H9 (cell line): ENCODE data around the gene GPR143. TPM values are rescaled to one million over a fixed set of nuclear protein-coding genes. Genes with fewer than 3 reads are reported as not detected.

Source experiments
- DNase-seq: peaks from one replicate; pipeline ENCODE4 v3.0.0-alpha.2; 2017
- H2AFZ ChIP-seq: one replicate; pipeline ENCODE4 v1.6.1; 2013; ENCODE audit warnings: mild to moderate bottlenecking, low read length, control low read depth, moderate library complexity
- H2AK5ac ChIP-seq: 2 replicates; pipeline ENCODE4 v1.6.1; 2013; ENCODE audit warnings: low read length, control low read depth, mixed read lengths; ENCODE audit not compliant: insufficient read length
- H2BK120ac ChIP-seq: one replicate; pipeline ENCODE4 v1.6.1; 2013; ENCODE audit warnings: low read depth, mild to moderate bottlenecking, low read length, control low read depth, inconsistent platforms; ENCODE audit not compliant: poor library complexity, severe bottlenecking
- H2BK12ac ChIP-seq: 2 replicates; pipeline ENCODE4 v1.6.1; 2013; ENCODE audit warnings: low read length, control low read depth, mixed read lengths, low read depth; ENCODE audit not compliant: insufficient read length
- H2BK15ac ChIP-seq: 2 replicates; pipeline ENCODE4 v1.6.1; 2013; ENCODE audit warnings: low read depth, low read length, control low read depth
- H2BK20ac ChIP-seq: one replicate; pipeline ENCODE4 v1.6.1; 2013; ENCODE audit warnings: low read depth, mild to moderate bottlenecking, low read length, control low read depth, inconsistent platforms; ENCODE audit not compliant: poor library complexity, severe bottlenecking
- H2BK5ac ChIP-seq: 2 replicates; pipeline ENCODE4 v1.6.1; 2013; ENCODE audit warnings: low read length, control low read depth, mixed read lengths; ENCODE audit not compliant: insufficient read length
- H3K14ac ChIP-seq: 2 replicates; pipeline ENCODE4 v1.6.1; 2013; ENCODE audit warnings: low read length, control low read depth; ENCODE audit not compliant: insufficient read depth
- H3K18ac ChIP-seq: 2 replicates; pipeline ENCODE4 v1.6.1; 2013; ENCODE audit warnings: low read depth, mild to moderate bottlenecking, mixed read lengths, low read length, control low read depth; ENCODE audit not compliant: insufficient read length
- H3K23ac ChIP-seq: 2 replicates; pipeline ENCODE4 v1.6.1; 2013; ENCODE audit warnings: low read length, control low read depth, mixed read lengths, low read depth; ENCODE audit not compliant: insufficient read length
- H3K23me2 ChIP-seq: 2 replicates; pipeline ENCODE4 v1.6.1; 2013; ENCODE audit warnings: low read depth, mild to moderate bottlenecking, mixed read lengths, low read length, control low read depth; ENCODE audit not compliant: insufficient read length, poor library complexity, severe bottlenecking
- H3K27ac ChIP-seq: 2 replicates; pipeline ENCODE4 v1.5.1; 2013; ENCODE audit warnings: low read length, control low read depth, mixed read lengths, low read depth; ENCODE audit not compliant: insufficient read length
- H3K27me3 ChIP-seq: 2 replicates; pipeline ENCODE4 v1.6.1; 2013; ENCODE audit warnings: low read length, control low read depth, inconsistent platforms; ENCODE audit not compliant: insufficient read depth
- H3K4ac ChIP-seq: 2 replicates; pipeline ENCODE4 v1.6.1; 2013; ENCODE audit warnings: low read depth, mild to moderate bottlenecking, control low read depth, inconsistent platforms, low read length, moderate library complexity
- H3K4me1 ChIP-seq: 2 replicates; pipeline ENCODE4 v1.6.1; 2013; ENCODE audit warnings: low read length, control low read depth, inconsistent platforms; ENCODE audit not compliant: insufficient read depth
- H3K4me2 ChIP-seq: 2 replicates; pipeline ENCODE4 v1.6.1; 2013; ENCODE audit warnings: low read length, control low read depth, mixed read lengths; ENCODE audit not compliant: insufficient read length, insufficient read depth
- H3K56ac ChIP-seq: 2 replicates; pipeline ENCODE4 v1.6.1; 2013; ENCODE audit warnings: low read depth, mild to moderate bottlenecking, mixed read lengths, low read length, control low read depth; ENCODE audit not compliant: insufficient read length
- H3K79me1 ChIP-seq: 2 replicates; pipeline ENCODE4 v1.6.1; 2013; ENCODE audit warnings: low read depth, mild to moderate bottlenecking, moderate library complexity, low read length, control low read depth, inconsistent platforms; ENCODE audit not compliant: insufficient read depth, poor library complexity, severe bottlenecking
- H3K79me2 ChIP-seq: 2 replicates; pipeline ENCODE4 v1.6.1; 2013; ENCODE audit warnings: low read length, control low read depth, inconsistent platforms; ENCODE audit not compliant: insufficient read depth
- H3K9ac ChIP-seq: 2 replicates; pipeline ENCODE4 v1.6.1; 2013; ENCODE audit warnings: low read length, control low read depth, mixed read lengths; ENCODE audit not compliant: insufficient read length; ENCODE audit errors: extremely low read depth
- H3K9me3 ChIP-seq: one replicate; pipeline ENCODE4 v1.6.1; 2013; ENCODE audit warnings: low read depth, low read length, inconsistent platforms; ENCODE audit not compliant: control insufficient read depth
- H3T11ph ChIP-seq: one replicate; pipeline ENCODE4 v1.6.1; 2013; ENCODE audit warnings: mild to moderate bottlenecking, low read length, control low read depth, inconsistent platforms
- H4K20me1 ChIP-seq: one replicate; pipeline ENCODE4 v1.6.1; 2013; ENCODE audit not compliant: control insufficient read depth, insufficient read length, insufficient read depth
- H4K5ac ChIP-seq: 2 replicates; pipeline ENCODE4 v1.6.1; 2013; ENCODE audit warnings: low read depth, mild to moderate bottlenecking, mixed read lengths, low read length, control low read depth; ENCODE audit not compliant: insufficient read length
- H4K8ac ChIP-seq: replicated peaks from 2 replicates; pipeline ENCODE4 v1.6.1; 2013; ENCODE audit warnings: low read length, control low read depth, mixed read lengths, low read depth; ENCODE audit not compliant: insufficient read length
- H4K91ac ChIP-seq: 2 replicates; pipeline ENCODE4 v1.6.1; 2013; ENCODE audit warnings: low read depth, mild to moderate bottlenecking, moderate library complexity, mixed read lengths, low read length, control low read depth; ENCODE audit not compliant: insufficient read length
- H3K27ac Mint-ChIP-seq, 3 experiments: 2 replicates in 2 of 3; 3 replicates in 1 of 3; pipeline ENCODE4 v1.8.0; 2020 to 2021; ENCODE audit warnings: mixed read lengths in 3 of 3, mild to moderate bottlenecking in 1 of 3, moderate library complexity in 1 of 3
- H3K27me3 Mint-ChIP-seq: 2 replicates; pipeline ENCODE4 v1.8.0; 2021; ENCODE audit warnings: low read depth, mild to moderate bottlenecking, moderate library complexity, mixed read lengths
- H3K36me3 Mint-ChIP-seq, 3 experiments: 2 replicates in 2 of 3; 3 replicates in 1 of 3; pipeline ENCODE4 v1.8.0; 2020 to 2021; ENCODE audit warnings: low read depth in 3 of 3, mixed read lengths in 3 of 3; ENCODE audit not compliant: insufficient read depth in 1 of 3
- H3K4me1 Mint-ChIP-seq, 2 experiments: 2 replicates each; pipeline ENCODE4 v1.8.0; 2020; ENCODE audit warnings: mixed read lengths in 2 of 2
- H3K4me3 Mint-ChIP-seq, 2 experiments: 2 replicates in 1 of 2; 3 replicates in 1 of 2; pipeline ENCODE4 v1.8.0; 2020 to 2021; ENCODE audit warnings: mild to moderate bottlenecking in 2 of 2, mixed read lengths in 2 of 2, moderate library complexity in 1 of 2
- H3K9me3 Mint-ChIP-seq, 2 experiments: 2 replicates in 1 of 2; 3 replicates in 1 of 2; pipeline ENCODE4 v1.8.0; 2020; ENCODE audit warnings: mild to moderate bottlenecking in 2 of 2, mixed read lengths in 2 of 2, moderate library complexity in 1 of 2
- CTCF ChIP-seq: fragments of 200-600 bp; sonication (generic); conservative IDR thresholded peaks from 3 replicates; pipeline ENCODE4 v1.8.0; 2021; ENCODE audit warnings: antibody characterized with exemption, mild to moderate bottlenecking
- WGBS: extraction: QIAGEN DNeasy Blood & Tissue Kit; methylation state at CpG from one replicate; pipeline ENCODE4 v1.1.7; 2013; ENCODE audit warnings: missing lambda C conversion rate, low lambda C conversion rate, mixed read lengths; ENCODE audit not compliant: insufficient read length; ENCODE audit errors: extremely low coverage; 5-methylcytosine and 5-hydroxymethylcytosine counted together
- total RNA-seq: library from RNA; stranded (reverse); gene quantifications from 2 replicates; pipeline ENCODE4 v1.2.1, GENCODE V29; 2021

Gene GPR143
- total RNA-seq, 1 experiment from 2014 or later = 7.1 TPM

DNA sequence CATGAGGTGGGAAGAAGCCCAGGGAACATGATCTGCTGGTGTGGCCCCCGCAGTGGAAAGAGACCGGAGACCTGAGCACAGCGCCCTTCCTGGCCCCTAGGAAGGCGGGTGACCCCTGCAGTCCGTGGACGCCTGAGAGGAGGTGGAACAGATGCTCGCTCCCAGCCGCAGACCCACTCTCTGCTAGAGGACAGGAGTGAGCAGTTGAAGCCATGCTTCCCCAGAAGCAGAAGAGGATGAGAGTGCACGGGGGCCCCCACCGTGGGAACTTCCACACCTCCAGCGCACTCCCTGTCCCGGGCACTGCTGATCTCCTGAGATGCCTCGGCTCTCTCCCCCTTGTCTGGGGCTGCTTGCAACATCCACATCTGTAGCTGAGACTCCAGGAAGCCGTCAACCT lies 62.2 kb downstream of the GPR143 start:
- H3K27ac ChIP-seq = no peak overlapping the region
- H3K56ac ChIP-seq = no peak overlapping the region
- no peak overlapping the region for H4K8ac ChIP-seq
- no peak overlapping the region for H3K27ac Mint-ChIP-seq
- H4K20me1 ChIP-seq = no peaks in the 10 kb centered on the region
- no peaks in the 10 kb centered on the region for H3K27me3 ChIP-seq
- H3K23me2 ChIP-seq = no peaks in the 10 kb centered on the region
- H2BK5ac ChIP-seq = no peak overlapping the region
- H3T11ph ChIP-seq = no peak overlapping the region
- no peak overlapping the region for H3K23ac ChIP-seq
- no peak for DNase-seq
- H4K91ac ChIP-seq = no peak overlapping the region
- H3K79me2 ChIP-seq = no peaks in the 10 kb centered on the region
- H2BK12ac ChIP-seq = no peak overlapping the region
- H3K9me3 ChIP-seq = no peaks in the 10 kb centered on the region
- no peak overlapping the region for H2AK5ac ChIP-seq
- H3K27me3 Mint-ChIP-seq = peaks cover 3% of the 10 kb centered on the region; the same call in 1 of the 2 replicates
- peaks cover 46 to 53% (median 48%) of the 10 kb centered on the region in 3 experiments for H3K36me3 Mint-ChIP-seq
- no peak overlapping the region for H3K9ac ChIP-seq
- H3K4me1 ChIP-seq = no peaks in the 10 kb centered on the region
- WGBS = no CpG with 5 or more reads among the region's 14 CpGs
- H3K4me3 Mint-ChIP-seq = no peak overlapping the region
- H2BK15ac ChIP-seq = no peak overlapping the region
- H3K79me1 ChIP-seq = no peaks in the 10 kb centered on the region
- H2BK20ac ChIP-seq = no peak overlapping the region
- H3K18ac ChIP-seq = no peak overlapping the region
- H3K4me1 Mint-ChIP-seq = no peaks in the 10 kb centered on the region
- H4K5ac ChIP-seq = no peak overlapping the region
- no peak overlapping the region for H2AFZ ChIP-seq
- peaks cover 11 to 58% of the 10 kb centered on the region in 2 experiments for H3K9me3 Mint-ChIP-seq
- TF ChIP-seq CTCF = no peak
- H3K4ac ChIP-seq = no peak overlapping the region
- H3K4me2 ChIP-seq = no peak overlapping the region
- H2BK120ac ChIP-seq = no peak overlapping the region
- no peak overlapping the region; the same call in 1 of the 2 replicates for H3K14ac ChIP-seq
